ENCODE data around the gene EIF5A. TPM values are rescaled to one million over a fixed set of nuclear protein-coding genes. Genes with fewer than 3 reads are reported as not detected.
"Not testable (repeated sequence)": the region's sequence is repeated elsewhere in the genome, so short reads cannot be mapped to it uniquely, and the experiment has no call there.

The EIF5A gene
- total RNA-seq, 1 experiment from 2014 or later, result 1,140 TPM

GRCh38 chr17:7334938-7335538, 27.6 kb downstream of the EIF5A start:
- CTCF ChIA-PET, result no interaction called here
- intact Hi-C loops (cut with micrococcal nuclease), result no loop called here
- TF ChIP-seq, protein P1, sequence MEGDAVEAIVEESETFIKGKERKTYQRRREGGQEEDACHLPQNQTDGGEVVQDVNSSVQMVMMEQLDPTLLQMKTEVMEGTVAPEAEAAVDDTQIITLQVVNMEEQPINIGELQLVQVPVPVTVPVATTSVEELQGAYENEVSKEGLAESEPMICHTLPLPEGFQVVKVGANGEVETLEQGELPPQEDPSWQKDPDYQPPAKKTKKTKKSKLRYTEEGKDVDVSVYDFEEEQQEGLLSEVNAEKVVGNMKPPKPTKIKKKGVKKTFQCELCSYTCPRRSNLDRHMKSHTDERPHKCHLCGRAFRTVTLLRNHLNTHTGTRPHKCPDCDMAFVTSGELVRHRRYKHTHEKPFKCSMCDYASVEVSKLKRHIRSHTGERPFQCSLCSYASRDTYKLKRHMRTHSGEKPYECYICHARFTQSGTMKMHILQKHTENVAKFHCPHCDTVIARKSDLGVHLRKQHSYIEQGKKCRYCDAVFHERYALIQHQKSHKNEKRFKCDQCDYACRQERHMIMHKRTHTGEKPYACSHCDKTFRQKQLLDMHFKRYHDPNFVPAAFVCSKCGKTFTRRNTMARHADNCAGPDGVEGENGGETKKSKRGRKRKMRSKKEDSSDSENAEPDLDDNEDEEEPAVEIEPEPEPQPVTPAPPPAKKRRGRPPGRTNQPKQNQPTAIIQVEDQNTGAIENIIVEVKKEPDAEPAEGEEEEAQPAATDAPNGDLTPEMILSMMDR (conservative IDR thresholded peaks at IDR 0.05; ENCODE audit: low read depth, low read length), result no peak
- TF ChIP-seq EZH2phosphoT487 (IDR thresholded peaks at IDR 0.05; ENCODE audit: borderline replicate concordance, low read length) (no peak), EZH2 (IDR thresholded peaks at IDR 0.05; ENCODE audit: low read length, unreplicated experiment) (no peak)

DNA sequence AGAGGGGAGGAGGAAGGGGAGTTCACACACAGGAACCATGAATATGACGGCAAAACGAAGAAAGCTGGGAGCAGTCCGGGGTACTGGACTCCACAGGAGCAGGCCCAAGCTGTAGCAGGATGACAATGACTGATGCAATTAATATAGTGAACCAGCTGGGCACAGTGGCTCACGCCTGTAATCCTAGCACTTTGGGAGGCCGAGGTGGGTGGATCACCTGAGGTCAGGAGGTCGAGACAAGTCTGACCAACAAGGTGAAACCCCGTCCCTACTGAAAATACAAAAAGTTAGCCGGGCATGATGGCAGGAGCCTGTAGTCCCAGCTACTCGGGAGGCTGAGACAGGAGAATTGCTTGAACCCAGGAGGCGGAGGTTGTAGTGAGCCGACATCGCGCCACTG, 28.3 kb downstream of the EIF5A start:
- BruUV-seq (replicated peaks); CTCF ChIA-PET; H3K36me3 ChIP-seq (ENCODE audit: low read depth, low read length); H3K4me1 ChIP-seq (ENCODE audit: insufficient read depth, low read length); H3K9ac ChIP-seq (ENCODE audit: low read length); H3F3A ChIP-seq (ENCODE audit: low read length, unreplicated experiment); H3K4me3 ChIP-seq (ENCODE audit: low read length); H3K27me3 ChIP-seq (ENCODE audit: low read length); ATAC-seq; H4K20me1 ChIP-seq (ENCODE audit: low read length); DNase-seq; H2AFZ ChIP-seq (ENCODE audit: low read length); H3K79me2 ChIP-seq (ENCODE audit: low read length); H3K9me2 ChIP-seq (replicated peaks; ENCODE audit: low read length); intact Hi-C loops (cut with micrococcal nuclease); H3K27ac ChIP-seq (ENCODE audit: low read length); H3K9me3 ChIP-seq (ENCODE audit: low read length); H3K4me2 ChIP-seq (ENCODE audit: low read length); POLR2A ChIA-PET (ENCODE audit: unreplicated experiment): not testable (repeated sequence)

More at GRCh38 chr17:7334938-7335538, 27.6 kb downstream of the EIF5A start:
- no peak for ATAC-seq
- no peaks in the 10 kb centered on the region for H3F3A ChIP-seq (ENCODE audit: low read length, unreplicated experiment)
- no peak overlapping the region for H3K4me2 ChIP-seq (ENCODE audit: low read length)
- no peaks in the 10 kb centered on the region for H3K79me2 ChIP-seq (ENCODE audit: low read length)
- H3K36me3 ChIP-seq (ENCODE audit: low read depth, low read length), result no peaks in the 10 kb centered on the region
- H3K27ac ChIP-seq (ENCODE audit: low read length), result no peak overlapping the region
- no peaks in the 10 kb centered on the region for H4K20me1 ChIP-seq (ENCODE audit: low read length)
- DNase-seq, result no peak
- H3K4me3 ChIP-seq (ENCODE audit: low read length), result no peak overlapping the region
- no peaks in the 10 kb centered on the region for H3K9me3 ChIP-seq (ENCODE audit: low read length)
- H2AFZ ChIP-seq (ENCODE audit: low read length), result no peak overlapping the region
- BruUV-seq (replicated peaks), result no TSS peak
- no peaks in the 10 kb centered on the region for H3K27me3 ChIP-seq (ENCODE audit: low read length)
- no peak overlapping the region for H3K9ac ChIP-seq (ENCODE audit: low read length)
- no peaks in the 10 kb centered on the region for H3K4me1 ChIP-seq (ENCODE audit: insufficient read depth, low read length)
- no peaks in the 10 kb centered on the region for H3K9me2 ChIP-seq (replicated peaks; ENCODE audit: low read length)
- POLR2A ChIA-PET (ENCODE audit: unreplicated experiment), result no interaction called here

GRCh38 chr17:7336240-7337175, 29.1 kb downstream of the EIF5A start, which contains the start of gene ACAP1:
TSS of gene ACAP1 (plus strand) at chr17:7336529. CDS start at chr17:7336735, 206 bp downstream.
- CTCF ChIA-PET, result no interaction called here
- H3K36me3 ChIP-seq (ENCODE audit: low read depth, low read length), result no peaks in the 10 kb centered on the region
- intact Hi-C loops (cut with micrococcal nuclease), result no loop called here

GRCh38 chr17:7337600-7337999, 30.2 kb downstream of the EIF5A start:
- POLR2A ChIA-PET (ENCODE audit: unreplicated experiment); BruUV-seq (replicated peaks); CTCF ChIA-PET: not testable (repeated sequence)

More at GRCh38 chr17:7336240-7337175, 29.1 kb downstream of the EIF5A start, which contains the start of gene ACAP1:
- no peaks in the 10 kb centered on the region for H3K4me1 ChIP-seq (ENCODE audit: insufficient read depth, low read length)
- H3K9me2 ChIP-seq (replicated peaks; ENCODE audit: low read length), result no peaks in the 10 kb centered on the region
- no peak within 1 kb of the TSS for H2AFZ ChIP-seq (ENCODE audit: low read length)
- TF ChIP-seq EZH2 (IDR thresholded peaks at IDR 0.05; ENCODE audit: low read length, unreplicated experiment), result no peak
- TF ChIP-seq, protein P1 (conservative IDR thresholded peaks at IDR 0.05; ENCODE audit: low read depth, low read length), result no peak
- no peak for TF ChIP-seq EZH2phosphoT487 (IDR thresholded peaks at IDR 0.05; ENCODE audit: borderline replicate concordance, low read length)
- POLR2A ChIA-PET (ENCODE audit: unreplicated experiment), result no interaction called here
- DNase-seq, result no peak
- no peak within 1 kb of the TSS for H3K4me2 ChIP-seq (ENCODE audit: low read length)
- no peaks in the 10 kb centered on the region for H3K79me2 ChIP-seq (ENCODE audit: low read length)
- no peaks in the 10 kb centered on the region for H3F3A ChIP-seq (ENCODE audit: low read length, unreplicated experiment)
- no peaks in the 10 kb centered on the region for H3K9me3 ChIP-seq (ENCODE audit: low read length)
- BruUV-seq (replicated peaks), result no TSS peak
- no peak for ATAC-seq
- H3K27me3 ChIP-seq (ENCODE audit: low read length), result no peaks in the 10 kb centered on the region
- H3K4me3 ChIP-seq (ENCODE audit: low read length), result no peak within 1 kb of the TSS
- H3K9ac ChIP-seq (ENCODE audit: low read length), result no peak within 1 kb of the TSS
- H4K20me1 ChIP-seq (ENCODE audit: low read length), result no peaks in the 10 kb centered on the region
- no peak within 1 kb of the TSS for H3K27ac ChIP-seq (ENCODE audit: low read length)

More at GRCh38 chr17:7337600-7337999, 30.2 kb downstream of the EIF5A start:
- H3K9me2 ChIP-seq (replicated peaks; ENCODE audit: low read length); H3K9me3 ChIP-seq (ENCODE audit: low read length); intact Hi-C loops (cut with micrococcal nuclease); H3K27ac ChIP-seq (ENCODE audit: low read length); H3K4me1 ChIP-seq (ENCODE audit: insufficient read depth, low read length); H2AFZ ChIP-seq (ENCODE audit: low read length); H3K4me3 ChIP-seq (ENCODE audit: low read length); H3K79me2 ChIP-seq (ENCODE audit: low read length); ATAC-seq; H3K36me3 ChIP-seq (ENCODE audit: low read depth, low read length); DNase-seq; H3K27me3 ChIP-seq (ENCODE audit: low read length); H3F3A ChIP-seq (ENCODE audit: low read length, unreplicated experiment); H4K20me1 ChIP-seq (ENCODE audit: low read length); H3K4me2 ChIP-seq (ENCODE audit: low read length); H3K9ac ChIP-seq (ENCODE audit: low read length): not testable (repeated sequence)
